Vagina (tissue), 2 donors: ENCODE measurements around the gene CPT1C.

Experiments
- CTCF ChIP-seq, 3 experiments: fragments of 450-650 bp in 2 of 3; fragments of 200-600 bp in 1 of 3; sonication (generic) in 1 of 3; IDR thresholded peaks; one replicate each; pipeline ENCODE4 v1.5.1; 2017 to 2019; ENCODE audit warnings: antibody characterized with exemption in 3 of 3, mild to moderate bottlenecking in 2 of 3, moderate library complexity in 2 of 3
- POLR2A ChIP-seq, 2 donors: fragments of 450-650 bp; IDR thresholded peaks; one replicate each; pipeline ENCODE4 v1.6.1; 2017; ENCODE audit warnings: antibody characterized with exemption in 2 of 2, mild to moderate bottlenecking in 2 of 2, moderate library complexity in 2 of 2

GRCh38 chr19:49651820-49652550 lies 38.9 kb upstream of the CPT1C start:
- TF ChIP-seq POLR2A (IDR thresholded peaks at IDR 0.05): no peak
- TF ChIP-seq CTCF (IDR thresholded peaks at IDR 0.05): no peak
